Upper lobe of right lung (tissue), 1 donor: Measurements from ENCODE around the gene ZNF365. TPM values are rescaled to one million over a fixed set of nuclear protein-coding genes. Genes with fewer than 3 reads are reported as not detected.

Experiments
- ATAC-seq: fragments of 200-7000 bp; cut with Tn5 transposase; one replicate; pipeline ENCODE4 v1.9.1; 2020; ENCODE audit warnings: mild to moderate bottlenecking, moderate library complexity
- DNase-seq: peaks from one replicate; pipeline ENCODE4 v3.0.0-alpha.2; 2020
- H3K27ac ChIP-seq: fragments of 200-600 bp; one replicate; pipeline ENCODE4 v1.8.0; 2022
- H3K27me3 ChIP-seq: fragments of 200-600 bp; one replicate; pipeline ENCODE4 v1.8.0; 2022; ENCODE audit warnings: mild to moderate bottlenecking
- H3K36me3 ChIP-seq: fragments of 200-600 bp; one replicate; pipeline ENCODE4 v1.8.0; 2022
- H3K4me1 ChIP-seq: fragments of 200-600 bp; one replicate; pipeline ENCODE4 v1.8.0; 2022
- H3K4me3 ChIP-seq: fragments of 200-600 bp; one replicate; pipeline ENCODE4 v1.8.0; 2022; ENCODE audit warnings: mild to moderate bottlenecking
- H3K9me3 ChIP-seq: fragments of 200-600 bp; one replicate; pipeline ENCODE4 v1.8.0; 2022
- CTCF ChIP-seq: fragments of 200-600 bp; IDR thresholded peaks from one replicate; pipeline ENCODE4 v1.8.0; 2022; ENCODE audit warnings: antibody characterized with exemption
- intact Hi-C: fragments of 100-400 bp; cut with DNase I; formaldehyde crosslinking; loops from one replicate; pipeline ENCODE4 v1.11.0; 2022
- total RNA-seq: library from RNA; stranded (reverse); fragmentation: NEBNext Ultra II Directional; extraction: Animal tissue kit (Norgen Biotek cat#: 25700); gene quantifications from one replicate; pipeline ENCODE4 v1.2.1, GENCODE V29; 2021
- donor health status: DM: no; HTN: yes; CAD: no; lungs with severe emphysema.

The ZNF365 gene
- total RNA-seq, 1 donor from 2014 or later: 1.3 TPM

GRCh38 chr10:62442894-62443669 is 68.9 kb downstream of the ZNF365 start:
- ATAC-seq (no peak), DNase-seq (no peak)

GRCh38 chr10:62443866-62444265 is 69.7 kb downstream of the ZNF365 start:
- no peak overlapping the region for H3K4me3 ChIP-seq
- no peaks in the 10 kb centered on the region for H3K36me3 ChIP-seq
- intact Hi-C loops: loop anchor here (10.0 kb wide), 1 partner anchor 371 kb away; the partner anchor contains the start of gene EGR2
- no peak overlapping the region for H3K27ac ChIP-seq
- DNase-seq: no peak
- no peaks in the 10 kb centered on the region for H3K27me3 ChIP-seq
- TF ChIP-seq CTCF: no peak
- H3K9me3 ChIP-seq: no peaks in the 10 kb centered on the region
- no peaks in the 10 kb centered on the region for H3K4me1 ChIP-seq
- no peak for ATAC-seq

More at GRCh38 chr10:62442894-62443669, 68.9 kb downstream of the ZNF365 start:
- TF ChIP-seq CTCF: no peak
- H3K36me3 ChIP-seq: no peaks in the 10 kb centered on the region
- intact Hi-C loops: loop anchor here (10.0 kb wide), 1 partner anchor 372 kb away; the partner anchor contains the start of gene EGR2
- H3K27me3 ChIP-seq: no peaks in the 10 kb centered on the region
- no peaks in the 10 kb centered on the region for H3K9me3 ChIP-seq
- H3K4me1 ChIP-seq: no peaks in the 10 kb centered on the region
- no peak overlapping the region for H3K27ac ChIP-seq
- no peak overlapping the region for H3K4me3 ChIP-seq

GRCh38 chr10:62446627-62447026 is 72.5 kb downstream of the ZNF365 start:
- H3K4me1 ChIP-seq: no peaks in the 10 kb centered on the region
- ATAC-seq: no peak
- no peaks in the 10 kb centered on the region for H3K36me3 ChIP-seq
- no peak for TF ChIP-seq CTCF
- no peak for DNase-seq
- no peak overlapping the region for H3K27ac ChIP-seq
- intact Hi-C loops: loop anchor here (10.0 kb wide), 1 partner anchor 368 kb away; the partner anchor contains the start of gene EGR2
- H3K27me3 ChIP-seq: no peaks in the 10 kb centered on the region
- H3K4me3 ChIP-seq: no peak overlapping the region
- no peaks in the 10 kb centered on the region for H3K9me3 ChIP-seq

- H3K9me3 ChIP-seq: no peaks in the 10 kb centered on the region
- no peak overlapping the region for H3K27ac ChIP-seq
- H3K36me3 ChIP-seq: no peaks in the 10 kb centered on the region
- no peak overlapping the region for H3K4me3 ChIP-seq
- H3K27me3 ChIP-seq: no peaks in the 10 kb centered on the region
- intact Hi-C loops: no loop called here
- peaks cover 17% of the 10 kb centered on the region for H3K4me1 ChIP-seq
- TF ChIP-seq CTCF: no peak
- no peak for DNase-seq
- ATAC-seq: no peak
Measured at GRCh38 chr10:62450912-62451610, 76.9 kb downstream of the ZNF365 start.

GRCh38 chr10:62451611-62451975 is 77.4 kb downstream of the ZNF365 start:
- Histone ChIP-seq H3K36me3 (no peaks in the 10 kb centered on the region), H3K4me3 (no peak overlapping the region), H3K9me3 (no peaks in the 10 kb centered on the region), H3K4me1 (peaks cover 17% of the 10 kb centered on the region), H3K27me3 (no peaks in the 10 kb centered on the region), H3K27ac (no peak overlapping the region)
- ATAC-seq (no peak), DNase-seq (no peak)
- intact Hi-C loops: no loop called here
- TF ChIP-seq CTCF: no peak

Other genes starting within 250 kb of the ZNF365 start
- 93.7 TPM for gene RTKN2, start 105.5 kb upstream of the ZNF365 start, total RNA-seq